AG04450 (cell line): ENCODE data around the gene USP4. TPM values are rescaled to one million over a fixed set of nuclear protein-coding genes. Genes with fewer than 3 reads are reported as not detected.
"Not testable (repeated sequence)": the region's sequence is repeated elsewhere in the genome, so short reads cannot be mapped to it uniquely, and the experiment has no call there.

ENCODE experiments used
- CTCF ChIA-PET: fragments of 300-600, 350-600 bp; formaldehyde crosslinking; extraction: SDS; loops from one replicate; lab custom pipeline; 2022; ENCODE audit warnings: antibody characterized with exemption, inconsistent platforms; lab: Charles Lee
- POLR2A ChIA-PET: fragments of 350-600 bp; formaldehyde crosslinking; extraction: SDS; loops from one replicate; lab custom pipeline; 2021; ENCODE audit warnings: antibody characterized with exemption, inconsistent platforms; lab: Yijun Ruan, JAX
- DNase-seq: peaks from one replicate; pipeline ENCODE4 v3.0.0-alpha.2; 2011; ENCODE audit warnings: low read depth, low spot score
- H3K27ac ChIP-seq: one replicate; pipeline ENCODE4 v1.5.1; 2012; ENCODE audit warnings: low read depth, low read length, control low read depth
- H3K27me3 ChIP-seq: one replicate; pipeline ENCODE4 v1.6.0; 2012; ENCODE audit warnings: low read length; ENCODE audit not compliant: control insufficient read depth, insufficient read depth
- H3K4me3 ChIP-seq: 2 replicates; pipeline ENCODE4 v1.5.1; 2011; ENCODE audit warnings: mild to moderate bottlenecking, low read depth, low read length, control low read depth
- H3K9me3 ChIP-seq: 2 replicates; pipeline ENCODE4 v1.5.1; 2012; ENCODE audit warnings: low read length; ENCODE audit not compliant: control insufficient read depth, insufficient read depth
- CTCF ChIP-seq: IDR thresholded peaks from 2 replicates; pipeline ENCODE4 v1.5.1; 2011; ENCODE audit warnings: low read depth, low read length, control low read depth, inconsistent platforms
- polyA plus RNA-seq: library from polyadenylated mRNA; depleted of rRNA; stranded (reverse); fragments of >200 nt; gene quantifications from 2 replicates; pipeline ENCODE4 v1.2.3, GENCODE V29; 2011

The USP4 gene
- polyA plus RNA-seq, 1 experiment, result 80.4 TPM

GRCh38 chr3:49351521-49352011, 11.7 kb upstream of the USP4 start:
- ChIA-PET CTCF (interaction anchor here (1.2 to 1.7 kb wide), 2 partner anchors 11 to 98 kb away, joined by 7 to 8 read pairs; partner anchors contain the start of gene USP4), POLR2A (interaction anchor here (0.6 to 1.9 kb wide), 5 partner anchors 9 to 60 kb away, joined by 5 to 12 read pairs (median 5); partner anchors contain the start of genes RHOA, TCTA and USP4)
- TF ChIP-seq CTCF, result no peak

GRCh38 chr3:49349348-49350114, 9.7 kb upstream of the USP4 start:
- Histone ChIP-seq H3K4me3 (no peak overlapping the region), H3K9me3 (no peaks in the 10 kb centered on the region), H3K27ac (no peak overlapping the region), H3K27me3 (no peaks in the 10 kb centered on the region)
- TF ChIP-seq CTCF, result no peak
- CTCF ChIA-PET, result interaction anchor here (0.9 to 1.0 kb wide), 2 partner anchors 9 to 11 kb away, joined by 3 to 4 read pairs; partner anchors contain the start of gene USP4
- POLR2A ChIA-PET, result no interaction called here
- DNase-seq, result no peak

More at GRCh38 chr3:49351521-49352011, 11.7 kb upstream of the USP4 start:
- Histone ChIP-seq H3K4me3 (no peak overlapping the region), H3K27ac (peak overlapping the region; percentile 87), H3K27me3 (no peaks in the 10 kb centered on the region), H3K9me3 (no peaks in the 10 kb centered on the region)
- peak; percentile 75 for DNase-seq

DNA sequence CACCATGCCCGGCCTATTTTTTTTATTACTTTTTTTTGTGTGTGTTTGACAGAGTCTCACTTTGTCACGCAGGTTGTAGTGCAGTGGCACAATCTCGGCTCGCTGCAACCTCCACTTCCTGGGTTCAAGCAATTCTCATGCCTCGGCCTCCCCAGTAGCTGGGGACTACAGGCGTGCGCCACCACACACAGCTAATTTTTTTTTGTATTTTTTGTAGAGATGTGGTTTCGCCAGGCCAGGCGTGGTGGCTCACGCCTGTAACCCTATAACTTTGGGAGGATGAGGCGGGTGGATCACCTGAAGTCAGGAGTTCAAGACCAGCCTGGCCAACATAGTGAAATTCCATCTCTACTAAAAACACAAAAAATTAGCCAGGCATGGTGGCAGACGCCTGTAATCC, 8.5 kb upstream of the USP4 start:
- POLR2A ChIA-PET, result interaction anchor here (0.8 kb wide), 1 partner anchor 9 kb away, joined by 3 read pairs; no protein-coding TSS in a partner anchor
- not testable (repeated sequence) for H3K27ac ChIP-seq

GRCh38 chr3:49346797-49347251, 7.0 kb upstream of the USP4 start:
- Histone ChIP-seq H3K9me3 (no peaks in the 10 kb centered on the region), H3K27me3 (no peaks in the 10 kb centered on the region), H3K4me3 (no peak overlapping the region), H3K27ac (no peak overlapping the region)
- no peak for TF ChIP-seq CTCF
- ChIA-PET POLR2A (no interaction called here), CTCF (no interaction called here)
- DNase-seq, result no peak

More for the DNA sequence above, 8.5 kb upstream of the USP4 start:
- CTCF ChIA-PET, H3K27me3 ChIP-seq, DNase-seq, H3K9me3 ChIP-seq, H3K4me3 ChIP-seq: not testable (repeated sequence)

DNA sequence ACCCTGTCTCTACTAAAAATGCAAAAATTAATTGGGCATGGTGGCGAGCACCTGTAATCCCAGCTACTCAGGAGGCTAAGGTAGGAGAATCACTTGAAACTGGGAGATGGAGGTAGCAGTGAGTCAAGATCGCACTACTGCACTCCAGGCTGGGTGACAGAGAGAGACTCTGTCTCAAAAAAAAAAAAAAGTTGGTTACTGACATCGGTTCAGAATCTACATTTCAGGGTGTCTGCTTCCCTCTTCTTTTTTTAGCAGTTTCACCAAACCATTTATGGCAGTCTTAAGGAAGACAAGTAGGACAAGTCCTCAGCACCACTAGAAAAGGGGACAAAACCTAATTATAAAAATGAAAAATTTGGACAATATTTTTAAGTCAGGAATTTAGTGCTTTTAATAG, 3.3 kb upstream of the USP4 start:
- TF ChIP-seq CTCF, result no peak
- Histone ChIP-seq H3K27ac (no peak overlapping the region), H3K4me3 (no peak overlapping the region), H3K27me3 (no peaks in the 10 kb centered on the region), H3K9me3 (no peaks in the 10 kb centered on the region)
- POLR2A ChIA-PET, result interaction anchor here (0.7 kb wide), 1 partner anchor 239 kb away, joined by 9 read pairs; the partner anchor contains the start of gene QARS1
- no peak for DNase-seq
- CTCF ChIA-PET, result interaction anchor here (0.5 to 2.5 kb wide), 3 partner anchors 36 to 111 kb away, joined by 3 to 11 read pairs (median 3); no protein-coding TSS in a partner anchor
